ENCODE results near the gene CSNK2A1. TPM values are rescaled to one million over a fixed set of nuclear protein-coding genes. Genes with fewer than 3 reads are reported as not detected.

CSNK2A1 gene
- total and polyA plus RNA-seq, 3 donors from 2014 or later, result 143 to 192 (median 172) TPM

- WGBS, 2 donors, result 76 to 94% methylated on average over 4 of the region's 4 CpGs
- no peaks in the 10 kb centered on the region for H3K9me3 ChIP-seq
- TF ChIP-seq CTCF (IDR thresholded peaks at IDR 0.05) (no peak), POLR2A (IDR thresholded peaks at IDR 0.05) (no peak)
Observed at GRCh38 chr20:521860-522259, 21.7 kb downstream of the CSNK2A1 start.

GRCh38 chr20:519999-520398, 23.6 kb downstream of the CSNK2A1 start:
- Histone ChIP-seq H3K36me3 (ENCODE audit: low read depth, missing control alignments) (no peaks in the 10 kb centered on the region), H3K4me3 (no peak overlapping the region), H3K27me3 (no peaks in the 10 kb centered on the region), H3K9me3 (no peaks in the 10 kb centered on the region), H3K4me1 (no peaks in the 10 kb centered on the region), H3K27ac (no peak overlapping the region)
- DNase-seq, result no peak
- no peak for TF ChIP-seq CTCF (IDR thresholded peaks at IDR 0.05)
- no peak for TF ChIP-seq POLR2A (IDR thresholded peaks at IDR 0.05)
- intact Hi-C loops (cut with DNase I; ENCODE audit: low total_unique reads), result no loop called here

More at GRCh38 chr20:521860-522259, 21.7 kb downstream of the CSNK2A1 start:
- intact Hi-C loops (cut with DNase I; ENCODE audit: low total_unique reads), result no loop called here
- Histone ChIP-seq H3K36me3 (ENCODE audit: low read depth, missing control alignments) (no peaks in the 10 kb centered on the region), H3K4me1 (no peaks in the 10 kb centered on the region), H3K27me3 (no peaks in the 10 kb centered on the region), H3K4me3 (no peak overlapping the region), H3K27ac (no peak overlapping the region)
- DNase-seq, result no peak

- intact Hi-C loops (cut with DNase I; ENCODE audit: low total_unique reads), result no loop called here
- no peaks in the 10 kb centered on the region for H3K9me3 ChIP-seq
- no peaks in the 10 kb centered on the region for H3K36me3 ChIP-seq (ENCODE audit: low read depth, missing control alignments)
- H3K27me3 ChIP-seq, result no peaks in the 10 kb centered on the region
- H3K4me1 ChIP-seq, result no peaks in the 10 kb centered on the region
- TF ChIP-seq CTCF (IDR thresholded peaks at IDR 0.05) (no peak), POLR2A (IDR thresholded peaks at IDR 0.05) (no peak)
- no peak overlapping the region for H3K4me3 ChIP-seq
- WGBS, 2 donors, result 28 to 29% methylated on average over 2 of the region's 2 CpGs
- DNase-seq, result no peak
- no peak overlapping the region for H3K27ac ChIP-seq
Observed at GRCh38 chr20:517221-517620, 26.4 kb downstream of the CSNK2A1 start.

GRCh38 chr20:516799-517198, 26.8 kb downstream of the CSNK2A1 start:
- Histone ChIP-seq H3K4me3 (no peak overlapping the region), H3K27me3 (no peaks in the 10 kb centered on the region), H3K9me3 (no peaks in the 10 kb centered on the region), H3K27ac (no peak overlapping the region), H3K36me3 (ENCODE audit: low read depth, missing control alignments) (no peaks in the 10 kb centered on the region), H3K4me1 (no peaks in the 10 kb centered on the region)
- TF ChIP-seq CTCF (IDR thresholded peaks at IDR 0.05) (no peak), POLR2A (IDR thresholded peaks at IDR 0.05) (no peak)
- intact Hi-C loops (cut with DNase I; ENCODE audit: low total_unique reads), result no loop called here
- no peak for DNase-seq
- WGBS, 2 donors, result 73 to 75% methylated on average over 2 of the region's 2 CpGs

GRCh38 chr20:515696-516095, 27.9 kb downstream of the CSNK2A1 start:
- TF ChIP-seq CTCF (IDR thresholded peaks at IDR 0.05) (no peak), POLR2A (IDR thresholded peaks at IDR 0.05) (no peak)
- Histone ChIP-seq H3K36me3 (ENCODE audit: low read depth, missing control alignments) (no peaks in the 10 kb centered on the region), H3K4me3 (no peak overlapping the region), H3K9me3 (no peaks in the 10 kb centered on the region), H3K27ac (no peak overlapping the region), H3K27me3 (no peaks in the 10 kb centered on the region), H3K4me1 (no peaks in the 10 kb centered on the region)
- WGBS, 2 donors, result 76 to 81% methylated on average over 3 of the region's 3 CpGs
- intact Hi-C loops (cut with DNase I; ENCODE audit: low total_unique reads), result no loop called here
- DNase-seq, result no peak

All from testis (tissue), 3 donors.